Fibroblast of skin of right biceps (primary cell): ENCODE measurements around the gene SULT1A1.
"Not testable (repeated sequence)": the region's sequence is repeated elsewhere in the genome, so short reads cannot be mapped to it uniquely, and the experiment has no call there.

Experiments used
- DNase-seq: peaks from one replicate; pipeline ENCODE4 v3.0.0-alpha.2; 2013

The SULT1A1 gene

DNA sequence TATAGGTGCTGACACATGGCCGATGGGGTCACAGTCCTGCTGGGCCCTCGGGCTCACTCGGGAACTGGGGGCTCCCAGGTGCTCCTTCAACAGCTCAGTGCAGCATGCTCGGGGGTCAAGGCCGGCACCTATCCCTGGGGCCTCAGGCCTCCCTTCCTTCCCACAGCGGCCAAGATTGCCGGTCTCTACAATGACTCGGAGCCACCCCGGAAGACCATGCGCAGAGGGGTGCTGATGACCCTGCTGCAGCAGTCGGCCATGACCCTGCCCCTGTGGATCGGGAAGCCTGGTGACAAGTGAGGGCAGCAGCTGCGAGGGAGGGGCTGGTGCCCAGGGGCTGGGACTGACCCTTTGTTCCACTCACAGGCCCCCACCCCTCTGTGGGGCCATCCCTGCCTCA is 19.9 kb downstream of the SULT1A1 start:
- DNase-seq: no peak

DNA sequence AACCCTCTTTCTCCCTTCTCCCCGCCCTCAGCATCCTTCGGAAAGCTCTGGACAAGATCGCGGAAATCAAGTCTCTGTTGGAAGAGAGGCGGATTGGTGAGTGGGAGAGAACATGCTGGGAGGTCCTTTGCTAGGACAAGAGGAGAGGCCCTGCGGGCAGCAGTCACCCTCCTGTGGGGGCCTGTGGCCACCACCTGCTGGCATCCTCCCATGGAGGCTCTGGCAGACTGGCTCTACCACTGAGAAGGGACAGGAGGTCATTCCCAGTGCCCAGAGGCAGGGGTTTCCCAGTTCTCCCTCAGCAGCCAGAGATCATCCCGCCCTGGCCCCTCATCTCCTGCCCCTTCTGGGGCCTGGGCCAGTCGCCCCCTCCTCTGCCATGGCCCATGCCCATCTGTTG is 20.8 kb downstream of the SULT1A1 start:
- DNase-seq: no peak

- DNase-seq: no peak
Measured at GRCh38 chr16:28587386-28587785, 22.5 kb downstream of the SULT1A1 start.

GRCh38 chr16:28586466-28586865 is 23.4 kb downstream of the SULT1A1 start:
- DNase-seq: no peak

DNA sequence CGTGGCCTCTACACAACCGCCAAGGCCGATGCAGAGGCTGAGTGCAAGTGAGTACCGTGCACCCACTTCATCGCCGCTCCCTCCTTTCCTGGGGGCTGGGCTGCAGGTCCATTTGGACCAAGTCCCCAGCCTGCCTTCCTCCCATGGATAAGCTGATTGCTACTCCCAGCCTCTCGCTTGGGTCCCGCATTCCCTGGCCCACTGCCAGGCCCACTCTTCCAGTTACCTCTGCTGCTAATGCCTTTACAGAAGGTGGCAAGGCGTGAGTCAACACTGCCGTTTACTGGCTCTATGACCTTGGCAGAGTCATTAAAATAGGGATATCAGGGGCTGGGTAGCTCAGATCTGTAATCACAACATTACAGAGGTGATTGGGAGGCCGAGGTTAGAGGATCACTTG is 24.2 kb downstream of the SULT1A1 start:
- no peak for DNase-seq

- no peak for DNase-seq
Measured at GRCh38 chr16:28580726-28581315, 29.0 kb downstream of the SULT1A1 start.

DNA sequence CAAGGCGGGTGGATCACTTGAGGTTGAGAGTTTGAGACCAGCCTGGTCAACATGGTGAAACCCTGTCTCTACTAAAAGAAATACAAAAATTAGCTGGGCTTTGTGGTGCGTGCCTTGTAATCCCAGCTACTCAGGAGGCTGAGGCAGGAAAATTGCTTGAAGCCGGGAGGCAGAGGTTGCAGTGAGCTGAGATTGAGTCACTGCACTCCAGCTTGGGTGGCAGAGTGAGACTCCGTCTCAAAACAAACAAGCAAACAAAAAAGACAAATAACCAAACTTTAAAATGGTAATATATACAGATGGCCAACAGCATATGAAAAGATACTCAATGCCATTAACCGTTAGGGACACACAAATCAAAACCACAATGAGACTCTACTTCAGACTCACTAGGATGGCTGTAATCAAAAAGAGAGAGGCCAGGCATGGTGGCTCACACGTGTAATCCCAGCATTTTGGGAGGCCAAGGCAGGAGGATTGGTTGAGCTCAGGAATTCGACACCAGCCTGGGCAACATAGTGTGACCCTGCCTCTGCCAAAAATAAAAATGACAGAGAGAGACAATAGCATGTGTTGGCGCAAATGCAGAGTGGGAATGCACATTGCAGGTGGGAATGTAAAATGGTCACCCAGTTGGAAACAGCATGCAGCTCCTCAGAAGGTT is 34.3 kb downstream of the SULT1A1 start:
- no peak for DNase-seq

DNA sequence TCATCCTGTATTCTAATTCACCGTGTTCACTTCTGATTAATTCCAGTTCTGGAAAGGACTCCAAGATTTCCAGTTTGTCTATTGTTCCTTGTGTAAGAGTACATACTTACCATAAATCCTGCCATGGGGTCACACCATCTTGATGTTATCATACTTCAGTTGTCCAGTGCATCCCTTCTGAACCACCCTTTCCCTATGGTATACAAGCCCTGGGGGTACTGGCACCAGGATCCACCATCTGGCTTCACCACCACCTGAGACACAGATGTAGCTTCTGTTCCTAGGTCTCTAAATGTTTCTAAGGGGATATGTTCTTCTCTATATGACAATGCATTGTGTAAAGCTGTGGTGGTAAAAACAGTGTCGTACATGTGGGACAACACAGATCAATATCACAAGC is 34.9 kb downstream of the SULT1A1 start:
- DNase-seq: no peak

DNA sequence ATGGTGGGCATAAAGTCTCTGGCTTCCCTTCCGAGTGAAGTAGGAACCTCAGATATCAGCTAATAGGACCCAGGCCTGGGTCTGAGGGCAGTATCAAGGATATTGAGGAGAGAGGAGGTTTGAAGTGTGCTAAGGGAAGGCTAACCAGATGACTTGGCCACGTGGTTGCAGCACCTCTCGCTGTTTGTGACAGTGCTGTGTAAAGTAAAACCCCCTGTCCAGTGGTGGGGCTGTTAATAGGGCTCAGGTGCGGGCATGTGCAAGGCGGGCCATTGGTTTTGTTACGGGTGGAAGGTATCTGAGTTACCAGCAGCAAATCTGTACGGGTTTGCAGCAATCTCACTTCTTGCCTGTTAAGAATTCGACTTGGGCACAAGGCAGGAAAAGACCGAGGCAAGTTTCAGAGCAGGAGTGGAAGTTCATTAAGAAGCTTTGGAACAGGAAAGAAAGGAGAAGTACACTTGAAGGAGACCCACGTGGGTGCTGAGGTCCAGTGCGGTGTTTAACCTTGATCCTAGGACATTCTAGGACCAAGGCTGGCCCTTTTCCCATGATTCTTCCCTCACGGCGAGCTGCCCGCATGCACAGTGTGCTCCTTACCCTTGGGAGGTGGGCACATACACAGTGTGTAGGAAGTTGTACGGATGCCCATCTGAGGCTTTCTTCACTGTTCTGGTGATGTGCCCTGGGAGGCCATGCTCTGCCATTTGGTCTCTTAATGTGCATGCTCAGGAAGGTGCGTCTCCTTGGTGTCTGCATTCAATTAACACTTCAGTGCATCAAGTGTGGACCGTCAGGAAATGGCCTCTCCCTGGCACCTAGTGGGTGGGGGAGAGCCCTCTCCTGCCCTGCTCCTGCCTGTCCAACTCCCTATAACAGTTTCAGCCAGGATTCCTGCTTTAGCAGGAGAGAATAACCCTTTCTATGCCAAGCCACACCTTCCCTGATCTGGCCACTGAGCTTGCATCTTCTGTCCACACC is 35.8 kb downstream of the SULT1A1 start:
- DNase-seq: no peak

- peak; percentile 74 for DNase-seq
Measured at GRCh38 chr16:28572696-28573510, 36.9 kb downstream of the SULT1A1 start.

DNA sequence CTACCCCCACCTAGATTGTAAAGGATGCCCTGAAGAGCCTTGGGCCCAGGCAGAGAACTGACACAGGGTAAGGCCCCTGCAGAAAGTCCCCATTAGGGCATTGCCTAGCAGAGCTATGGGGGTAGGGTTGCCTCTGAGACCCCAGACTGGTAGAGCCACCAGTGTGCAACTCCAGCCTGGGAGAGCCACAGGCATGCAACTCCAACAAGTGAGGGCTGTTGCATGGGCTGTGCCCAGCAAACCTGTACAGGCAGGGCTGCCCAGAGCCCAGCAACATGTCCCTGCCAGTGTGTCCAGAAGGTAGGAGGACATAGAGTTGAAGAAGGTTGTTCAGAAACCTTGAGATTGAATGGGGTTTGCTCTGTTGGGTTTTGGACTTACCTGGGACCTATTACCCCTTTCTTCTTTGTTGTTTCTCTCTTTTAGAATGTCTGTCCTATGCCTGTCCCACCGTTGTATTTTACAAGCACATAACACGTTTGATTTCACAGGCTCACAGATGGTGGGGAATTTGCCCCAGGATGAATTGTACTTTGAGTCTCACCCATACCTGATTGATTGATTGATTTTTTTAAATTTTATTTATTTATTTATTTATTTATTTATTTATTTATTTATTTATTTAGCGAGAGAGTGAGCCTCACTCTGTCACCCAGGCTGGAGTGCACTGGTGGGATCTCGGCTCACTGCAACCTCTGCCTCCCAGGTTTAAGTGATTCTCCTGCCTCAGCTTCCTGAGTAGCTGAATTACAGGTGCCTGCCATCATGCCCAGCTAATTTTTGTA is 39.7 kb downstream of the SULT1A1 start:
- no peak for DNase-seq

DNA sequence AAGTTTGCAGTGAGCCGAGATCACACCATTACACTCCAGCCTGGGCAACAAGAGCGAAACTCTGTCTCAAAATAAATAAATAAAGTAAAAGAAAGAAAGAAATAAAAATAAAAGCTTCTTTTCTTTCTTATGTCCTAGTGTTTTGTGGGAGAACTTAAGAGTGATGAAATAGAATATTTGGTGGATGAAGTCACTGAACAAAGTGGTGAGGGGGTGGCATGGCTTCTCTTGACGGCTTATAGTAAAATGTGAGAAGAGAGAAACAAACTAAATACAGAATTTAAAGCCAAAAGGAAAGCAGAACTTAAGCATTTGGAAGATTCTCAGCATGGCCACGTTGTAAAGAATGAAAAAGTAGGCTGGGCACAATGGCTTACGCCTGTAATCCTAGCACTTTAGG is 40.8 kb downstream of the SULT1A1 start:
- peak; percentile 46 for DNase-seq

DNA sequence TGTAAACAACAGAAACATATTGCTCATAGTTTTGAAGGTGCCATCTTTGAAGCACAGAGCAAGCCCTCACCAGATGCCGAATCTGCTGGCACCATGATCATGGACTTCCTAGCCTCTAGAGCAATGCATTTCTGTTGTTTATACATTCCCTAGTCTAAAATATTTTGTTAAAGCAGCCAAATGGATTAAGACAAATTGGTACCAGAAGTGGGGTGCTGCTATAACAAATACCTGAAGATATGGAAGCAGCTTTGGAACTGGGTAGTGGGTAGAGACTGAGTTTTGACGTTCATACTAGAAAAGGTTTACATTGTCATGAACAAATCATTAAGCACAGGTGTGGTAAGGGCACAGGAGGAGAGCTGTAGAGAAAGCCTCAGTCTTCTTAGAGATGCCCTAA is 42.6 kb downstream of the SULT1A1 start:
- no peak for DNase-seq

DNA sequence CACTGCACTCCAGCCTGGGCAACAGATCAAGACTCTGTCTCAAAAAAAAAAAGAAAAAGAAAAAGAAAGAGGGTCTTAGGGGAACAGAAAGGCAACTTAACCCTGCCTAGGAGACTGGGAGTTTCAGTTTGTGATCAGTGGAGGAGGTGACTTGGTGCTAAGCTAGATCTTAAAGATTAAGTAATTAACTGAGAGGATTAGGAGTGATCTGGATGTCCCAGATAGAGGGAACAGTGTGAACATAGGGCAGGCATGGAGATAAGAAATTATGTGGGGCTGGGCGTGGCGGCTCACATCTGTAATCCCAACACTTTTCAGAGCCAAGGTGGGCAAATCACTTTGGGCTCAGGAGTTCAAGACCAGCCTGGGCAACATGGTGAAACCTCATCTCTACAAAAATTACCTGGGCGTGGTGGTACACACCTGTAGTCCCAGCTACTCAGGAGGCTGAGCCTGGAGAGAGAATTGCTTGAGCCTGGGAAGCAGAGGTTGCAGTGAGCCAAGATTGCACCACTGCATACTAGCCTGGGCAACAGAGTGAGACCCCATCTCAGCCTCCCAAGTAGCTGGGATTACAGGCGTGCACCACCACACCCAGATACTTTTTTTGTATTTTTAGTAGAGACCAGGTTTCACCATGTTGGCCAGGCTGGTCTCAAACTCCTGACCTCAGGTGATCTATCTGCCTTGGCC is 43.5 kb downstream of the SULT1A1 start:
- DNase-seq: not testable (repeated sequence)

- DNase-seq: no peak
Measured at GRCh38 chr16:28563218-28563617, 46.6 kb downstream of the SULT1A1 start.

DNA sequence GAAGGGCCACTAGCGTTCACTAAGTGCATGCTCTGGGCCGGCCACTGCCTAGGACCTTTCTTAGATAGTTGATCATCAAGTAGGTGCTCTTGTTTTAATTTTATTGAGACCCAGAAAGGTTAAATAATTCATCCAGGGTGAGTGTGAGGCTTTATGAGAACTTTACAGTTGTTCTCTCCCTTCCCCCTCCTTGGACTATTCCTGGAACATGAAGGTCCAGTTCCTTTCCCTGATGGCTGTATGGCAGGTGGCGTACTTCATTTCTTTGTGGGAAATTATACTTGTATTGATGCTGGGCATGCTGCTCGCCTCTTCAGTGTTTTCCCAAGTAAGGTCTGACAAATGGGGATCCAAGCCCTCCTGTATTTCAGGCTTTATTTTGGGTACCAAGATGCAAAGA is 47.6 kb downstream of the SULT1A1 start:
- DNase-seq: no peak

- DNase-seq: no peak
Measured at GRCh38 chr16:28561557-28562187, 48.2 kb downstream of the SULT1A1 start.

- peak; percentile 22 for DNase-seq
Measured at GRCh38 chr16:28558456-28558855, 51.4 kb downstream of the SULT1A1 start.

- DNase-seq: no peak
Measured at GRCh38 chr16:28556914-28557320, 52.9 kb downstream of the SULT1A1 start.

DNA sequence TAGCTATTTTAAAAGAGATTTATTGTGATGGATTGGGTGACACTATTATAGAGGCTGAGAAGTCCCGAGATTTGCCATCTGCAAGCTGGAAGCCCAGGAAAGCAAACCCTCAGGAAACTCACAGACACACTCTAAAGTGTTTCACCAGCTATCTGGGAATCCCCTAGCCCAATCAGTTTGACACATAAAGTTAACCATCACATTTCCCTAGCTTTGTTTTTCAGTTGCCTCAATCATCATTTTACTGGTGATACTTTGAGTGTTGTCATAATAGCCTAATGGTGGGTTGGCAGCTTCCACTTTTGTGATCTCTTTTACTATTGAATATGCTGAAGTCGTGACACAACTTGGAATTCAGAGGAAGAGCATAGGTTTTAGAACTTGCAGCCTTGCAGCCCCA is 54.3 kb downstream of the SULT1A1 start:
- no peak for DNase-seq
